Choroid plexus epithelial cell (primary cell): ENCODE data around the gene BTBD10.

Experiments
- DNase-seq: peaks from one replicate; pipeline ENCODE4 v3.0.0-alpha.2; 2010; ENCODE audit warnings: low read depth
- H3K4me3 ChIP-seq: 2 replicates; pipeline ENCODE4 v1.5.1; 2011; ENCODE audit warnings: low read depth, mild to moderate bottlenecking, control low read depth, low read length, moderate library complexity
- TF ChIP-seq, protein P1 (sequence below): conservative IDR thresholded peaks from 2 replicates; pipeline ENCODE4 v1.5.1; 2011; ENCODE audit warnings: low read depth, mild to moderate bottlenecking, control low read depth, inconsistent platforms, low read length, moderate library complexity

The BTBD10 gene

GRCh38 chr11:13362596-13363109 lies 100.4 kb downstream of the BTBD10 start:
- TF ChIP-seq, protein P1, sequence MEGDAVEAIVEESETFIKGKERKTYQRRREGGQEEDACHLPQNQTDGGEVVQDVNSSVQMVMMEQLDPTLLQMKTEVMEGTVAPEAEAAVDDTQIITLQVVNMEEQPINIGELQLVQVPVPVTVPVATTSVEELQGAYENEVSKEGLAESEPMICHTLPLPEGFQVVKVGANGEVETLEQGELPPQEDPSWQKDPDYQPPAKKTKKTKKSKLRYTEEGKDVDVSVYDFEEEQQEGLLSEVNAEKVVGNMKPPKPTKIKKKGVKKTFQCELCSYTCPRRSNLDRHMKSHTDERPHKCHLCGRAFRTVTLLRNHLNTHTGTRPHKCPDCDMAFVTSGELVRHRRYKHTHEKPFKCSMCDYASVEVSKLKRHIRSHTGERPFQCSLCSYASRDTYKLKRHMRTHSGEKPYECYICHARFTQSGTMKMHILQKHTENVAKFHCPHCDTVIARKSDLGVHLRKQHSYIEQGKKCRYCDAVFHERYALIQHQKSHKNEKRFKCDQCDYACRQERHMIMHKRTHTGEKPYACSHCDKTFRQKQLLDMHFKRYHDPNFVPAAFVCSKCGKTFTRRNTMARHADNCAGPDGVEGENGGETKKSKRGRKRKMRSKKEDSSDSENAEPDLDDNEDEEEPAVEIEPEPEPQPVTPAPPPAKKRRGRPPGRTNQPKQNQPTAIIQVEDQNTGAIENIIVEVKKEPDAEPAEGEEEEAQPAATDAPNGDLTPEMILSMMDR, result no peak
- H3K4me3 ChIP-seq, result no peak overlapping the region
- no peak for DNase-seq

DNA sequence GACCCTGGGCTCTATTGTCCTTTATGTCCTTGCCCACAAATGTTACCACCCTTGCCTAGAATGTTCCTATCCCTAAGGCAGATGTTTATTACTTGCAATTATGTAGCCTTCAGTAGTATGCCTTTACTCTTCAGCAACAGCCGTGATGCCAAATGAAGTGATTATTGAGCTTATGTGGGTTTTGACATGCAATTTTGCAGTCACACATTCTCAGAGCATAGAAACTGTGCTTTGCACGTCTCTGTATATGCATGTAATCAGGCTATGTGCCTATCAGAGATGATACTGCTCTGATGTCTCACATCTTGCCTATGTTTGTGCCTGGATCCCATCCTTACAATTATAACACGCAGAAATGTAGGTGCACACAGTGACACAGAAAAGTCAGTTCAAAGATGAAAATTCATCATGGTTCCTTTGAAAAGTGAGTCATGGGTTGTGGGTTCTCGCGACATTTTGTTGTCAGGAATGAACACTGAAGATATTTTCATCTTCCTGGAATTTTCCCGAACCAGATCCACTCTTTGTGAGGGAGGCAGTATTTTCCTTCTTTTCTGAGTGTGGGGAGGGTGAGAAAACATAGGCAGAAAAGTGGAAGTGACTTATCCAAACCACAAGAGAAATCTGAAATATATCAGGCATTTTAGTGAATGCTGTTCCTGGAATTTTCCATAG lies 104.3 kb downstream of the BTBD10 start:
- no peak for DNase-seq
- TF ChIP-seq, protein P1, result no peak
- no peak overlapping the region for H3K4me3 ChIP-seq

- TF ChIP-seq, protein P1, result no peak
- DNase-seq, result no peak
- no peak overlapping the region for H3K4me3 ChIP-seq
Measured at GRCh38 chr11:13357232-13357631, 105.8 kb downstream of the BTBD10 start.

DNA sequence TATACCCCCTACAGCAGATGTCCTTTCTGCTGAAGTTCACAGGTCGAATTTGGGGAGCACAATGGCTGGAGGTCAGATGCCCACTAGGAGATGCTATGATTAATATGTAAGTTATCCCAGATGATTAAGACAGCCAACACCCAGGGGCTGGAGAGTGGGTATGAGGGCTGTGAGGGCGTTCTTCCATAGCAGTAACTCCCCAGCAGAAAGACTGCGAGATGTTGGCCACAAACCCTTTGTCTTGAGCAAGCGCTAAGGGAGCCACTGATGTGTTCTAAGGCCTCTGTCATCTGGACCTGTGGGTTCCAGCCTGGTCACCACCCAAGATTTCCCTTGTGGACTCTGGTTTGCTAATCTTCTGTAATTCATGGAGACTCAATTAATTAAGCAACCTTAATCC lies 107.8 kb downstream of the BTBD10 start:
- TF ChIP-seq, protein P1, result no peak
- no peak overlapping the region for H3K4me3 ChIP-seq
- DNase-seq, result no peak

DNA sequence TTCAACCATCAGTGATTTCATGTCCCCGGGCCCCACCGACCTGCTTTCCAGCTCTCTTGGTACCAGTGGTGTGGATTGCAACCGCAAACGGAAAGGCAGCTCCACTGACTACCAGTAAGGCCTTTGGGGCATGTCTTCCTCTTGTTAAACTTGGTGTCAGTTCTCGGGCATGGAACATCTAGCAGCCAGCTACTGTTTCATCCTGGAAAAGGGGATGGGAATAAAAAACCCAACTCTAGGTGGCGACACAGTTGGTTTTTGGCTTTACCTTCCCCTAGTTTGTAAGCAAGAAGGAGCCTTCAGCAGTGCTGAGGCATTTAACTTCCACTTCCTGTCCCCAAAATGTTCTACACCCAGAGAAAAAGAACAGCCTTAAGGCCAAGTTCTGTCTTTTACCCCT lies 108.7 kb downstream of the BTBD10 start:
- no peak overlapping the region for H3K4me3 ChIP-seq
- DNase-seq, result peak; percentile 59
- TF ChIP-seq, protein P1, result peak; percentile 63

GRCh38 chr11:13352711-13353110 lies 110.3 kb downstream of the BTBD10 start:
- no peak for DNase-seq
- TF ChIP-seq, protein P1, result no peak
- no peak overlapping the region for H3K4me3 ChIP-seq

- TF ChIP-seq, protein P1, result no peak
- no peak overlapping the region for H3K4me3 ChIP-seq
- no peak for DNase-seq
Measured at GRCh38 chr11:13349581-13349980, 113.4 kb downstream of the BTBD10 start.
